GM18526 (cell line): Measurements from ENCODE around the gene DHX16.

Experiments
- POLR2A ChIP-seq: IDR thresholded peaks from 3 replicates; pipeline ENCODE4 v1.6.1; 2011; ENCODE audit not compliant: insufficient read length; ENCODE audit errors: extremely low read depth

The DHX16 gene

DNA sequence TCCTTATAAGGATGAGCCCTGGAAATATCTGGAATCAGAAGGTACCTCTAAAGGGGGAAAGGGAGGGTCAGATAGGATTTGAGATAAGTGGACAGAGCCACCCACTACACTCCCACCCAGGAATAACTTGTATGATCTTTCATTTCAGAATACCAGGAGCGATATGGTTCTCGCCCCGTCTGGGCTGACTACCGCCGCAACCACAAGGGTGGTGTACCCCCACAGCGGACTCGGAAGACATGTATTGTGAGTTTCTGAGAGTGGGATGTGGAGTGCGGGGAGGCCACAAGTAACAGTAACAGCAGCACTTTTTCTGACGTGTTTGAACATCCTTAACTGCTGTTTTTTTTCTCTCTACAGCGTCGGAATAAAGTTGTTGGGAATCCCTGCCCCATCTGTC, 53.2 kb downstream of the DHX16 start:
- no peak for TF ChIP-seq POLR2A

DNA sequence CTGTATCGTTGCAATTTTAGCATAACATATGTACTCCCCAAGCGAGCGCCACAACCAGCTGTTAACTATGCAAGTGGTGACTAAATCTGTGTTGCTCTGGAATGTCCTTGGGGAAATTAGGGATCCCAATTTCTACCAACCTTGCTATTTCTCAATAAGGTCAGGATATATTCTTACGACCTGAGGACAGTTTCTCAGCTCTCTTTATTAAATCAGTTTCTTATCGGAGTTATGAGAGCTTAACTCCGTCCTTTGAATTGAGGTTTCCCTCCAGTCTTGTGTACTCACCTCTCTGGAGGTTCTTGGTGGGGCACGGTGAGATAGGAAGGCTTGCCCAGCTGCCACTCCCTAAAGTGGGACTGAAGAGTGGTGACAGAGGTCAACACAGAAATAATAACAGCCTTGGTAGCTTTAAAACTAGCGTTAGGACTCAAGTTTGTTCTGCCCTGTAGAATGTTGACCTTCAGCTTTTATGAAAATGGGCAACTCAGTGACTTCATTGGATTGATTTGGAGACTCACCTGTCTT, 54.5 kb downstream of the DHX16 start:
- no peak for TF ChIP-seq POLR2A

- TF ChIP-seq POLR2A: peak; percentile 95
Measured at GRCh38 chr6:30617565-30618269, 55.1 kb downstream of the DHX16 start, which contains the start of gene MRPS18B. TSS of gene MRPS18B (plus strand) at chr6:30617840. CDS start at chr6:30617866, 26 bp downstream.

GRCh38 chr6:30616811-30617564, 55.8 kb downstream of the DHX16 start, which contains the start of gene PPP1R10:
TSS of gene PPP1R10 (minus strand) at chr6:30617243. CDS start at chr6:30609944, 7,299 bp downstream.
- TF ChIP-seq POLR2A: peak; percentile 99

DNA sequence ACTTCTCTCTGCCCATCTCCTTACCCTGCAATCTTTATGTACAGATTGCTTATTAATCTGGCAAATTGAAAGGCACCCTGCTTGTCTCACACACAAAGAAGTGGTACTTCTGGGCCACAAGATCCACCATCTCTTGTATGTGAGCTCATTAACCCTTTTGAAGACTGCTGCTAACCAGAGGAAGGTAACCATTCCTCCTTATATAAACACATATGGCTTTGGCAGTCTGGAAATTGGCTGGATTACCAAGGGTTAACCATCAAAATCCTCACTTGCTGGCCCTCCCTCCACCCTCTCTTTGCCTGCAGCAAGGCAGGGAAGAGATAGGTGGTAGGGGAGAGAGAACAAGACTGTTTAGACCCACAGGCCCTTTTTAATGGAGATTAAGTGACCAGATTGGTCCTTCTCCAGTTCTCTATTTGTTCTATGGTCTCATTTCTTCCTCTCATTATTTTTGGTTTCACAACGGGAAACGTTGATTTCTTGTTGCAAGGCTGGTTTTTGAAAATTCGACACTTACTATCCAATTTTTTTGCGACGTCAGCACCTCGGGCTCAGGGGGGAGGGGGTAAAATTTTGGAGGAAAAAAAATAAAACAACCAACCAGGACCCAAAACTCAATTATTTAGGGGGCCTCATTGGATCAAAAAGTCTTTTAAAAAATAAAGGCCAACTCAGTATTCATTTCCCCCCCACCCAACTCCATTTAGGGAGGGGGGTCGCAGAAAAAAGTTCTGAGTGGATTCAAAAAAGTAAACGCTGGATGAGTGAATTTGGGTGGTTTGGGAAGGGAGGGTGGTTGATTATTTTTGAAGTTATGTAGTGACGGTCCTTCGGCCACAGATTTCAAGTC, 56.6 kb downstream of the DHX16 start:
- no peak for TF ChIP-seq POLR2A

GRCh38 chr6:30615219-30615957, 57.4 kb downstream of the DHX16 start:
- peak; percentile 53 for TF ChIP-seq POLR2A

DNA sequence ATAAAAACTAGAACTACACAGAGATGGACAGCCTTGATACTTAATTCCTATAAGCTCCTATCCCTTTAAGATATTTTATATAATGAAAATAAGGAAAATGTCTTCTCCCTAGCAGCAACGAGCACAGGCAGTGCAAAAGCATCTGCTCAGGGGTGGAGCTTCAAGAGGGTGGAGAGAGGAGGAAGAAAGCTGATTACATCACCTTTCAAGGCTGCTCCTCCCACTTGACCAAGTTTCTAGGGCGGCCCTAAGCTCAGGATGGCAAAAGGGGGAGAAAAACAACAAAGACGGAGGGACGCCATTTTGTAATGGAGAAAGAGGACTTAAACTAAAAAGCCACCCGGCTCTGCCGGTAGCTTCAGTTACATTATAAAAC, 58.0 kb downstream of the DHX16 start:
- peak; percentile 57 for TF ChIP-seq POLR2A

- TF ChIP-seq POLR2A: no peak
Measured at GRCh38 chr6:30614044-30614842, 58.6 kb downstream of the DHX16 start.

DNA sequence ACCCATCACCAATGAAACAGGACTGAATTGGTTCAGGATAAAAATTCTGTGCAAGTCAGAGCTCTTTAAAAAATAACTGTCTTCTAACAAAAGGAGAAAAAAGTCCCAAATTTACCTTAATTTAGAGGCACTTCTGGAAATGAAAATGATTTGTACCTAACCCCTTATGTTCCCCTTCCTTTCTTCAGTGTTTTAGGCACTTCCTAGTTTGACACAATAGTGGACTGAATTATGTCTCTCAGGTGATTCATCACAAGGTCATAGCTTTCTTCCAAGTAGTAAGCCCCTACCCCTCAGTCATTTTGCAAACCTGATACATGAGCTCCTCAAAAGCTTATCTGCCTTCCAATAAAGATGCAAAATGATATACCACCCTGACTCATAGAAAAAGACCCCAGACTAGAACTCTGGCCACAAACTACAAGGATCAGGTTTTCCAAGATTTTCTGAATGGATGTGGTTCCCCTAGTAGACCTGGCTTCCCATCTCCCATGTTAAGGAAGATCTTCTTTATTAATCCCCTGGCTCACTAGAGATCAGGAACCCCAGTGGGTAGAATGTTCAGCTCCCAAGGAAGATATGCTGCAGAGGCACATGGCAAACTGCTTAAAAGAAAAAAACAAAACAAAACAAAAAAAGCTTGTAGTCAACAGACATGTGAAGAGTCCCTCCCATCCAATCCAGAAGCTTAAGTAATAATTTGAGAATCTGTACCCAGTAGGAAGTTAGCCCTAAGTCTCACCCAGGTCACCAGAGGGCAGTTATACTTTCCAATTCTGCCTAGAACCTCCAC, 59.4 kb downstream of the DHX16 start:
- TF ChIP-seq POLR2A: no peak

DNA sequence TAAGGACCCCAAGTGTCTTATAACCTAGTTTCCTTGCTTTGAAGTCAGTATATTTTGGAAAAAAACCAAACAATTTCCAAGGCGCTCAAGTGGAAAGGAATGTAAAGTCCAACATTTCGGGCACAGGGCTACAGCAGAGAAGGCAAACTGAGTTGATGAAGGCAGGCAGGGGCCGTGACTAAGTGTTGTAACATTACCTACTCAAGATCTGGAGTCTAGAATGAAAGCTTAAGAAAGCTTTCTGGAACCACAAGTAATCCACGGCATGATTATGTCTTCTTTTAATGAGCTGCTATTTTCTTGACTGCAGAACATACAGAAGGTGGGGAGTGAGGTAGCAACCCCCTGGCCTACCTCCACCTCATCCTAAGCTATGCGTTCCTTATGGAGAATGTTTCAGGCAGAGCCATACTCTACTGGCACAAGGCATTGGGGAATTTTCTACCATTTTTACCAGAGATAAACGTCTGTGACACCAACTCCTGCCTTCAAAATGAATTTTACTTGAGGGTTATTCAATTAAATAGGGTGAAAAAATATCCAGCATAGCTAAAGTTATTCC, 60.0 kb downstream of the DHX16 start:
- peak; percentile 33 for TF ChIP-seq POLR2A

- no peak for TF ChIP-seq POLR2A
Measured at GRCh38 chr6:30612213-30612612, 60.6 kb downstream of the DHX16 start.

GRCh38 chr6:30611856-30612194, 61.0 kb downstream of the DHX16 start:
- TF ChIP-seq POLR2A: no peak

DNA sequence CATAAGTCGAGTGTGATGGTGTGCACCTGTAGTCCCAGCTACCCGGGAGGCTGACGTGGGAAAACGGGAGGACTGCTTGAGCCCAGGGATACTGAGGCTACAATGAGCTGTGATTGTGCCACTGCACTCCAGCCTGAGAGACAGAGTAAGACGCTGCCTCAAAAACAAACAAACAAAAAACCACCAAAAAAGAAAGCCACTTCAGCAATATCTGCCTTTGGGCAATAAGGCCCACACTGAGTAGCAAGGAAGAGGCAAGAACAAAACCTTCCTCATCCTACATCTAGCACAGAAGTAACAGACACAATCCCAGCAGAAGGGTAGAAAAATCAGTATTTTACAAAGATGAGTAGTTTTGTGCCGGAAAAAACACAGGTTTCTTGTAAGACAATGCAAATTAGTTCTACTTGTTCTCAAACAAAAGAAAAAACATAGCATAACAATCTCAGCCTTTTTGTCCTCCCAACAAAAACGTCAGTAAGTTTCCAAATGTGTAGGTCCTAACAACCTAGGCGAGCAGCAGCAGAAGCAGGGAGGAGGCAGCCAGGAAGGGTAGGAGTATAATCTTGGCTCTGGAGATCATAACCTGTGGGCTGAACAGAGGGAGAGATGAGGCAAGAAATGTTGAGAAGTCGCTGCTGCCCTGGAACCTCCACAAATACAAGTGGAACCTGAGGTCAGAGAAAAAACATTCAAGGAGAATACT, 61.5 kb downstream of the DHX16 start:
- no peak for TF ChIP-seq POLR2A

- no peak for TF ChIP-seq POLR2A
Measured at GRCh38 chr6:30610065-30610464, 62.7 kb downstream of the DHX16 start.
